Measurements from ENCODE around the gene TRIM25. TPM values are rescaled to one million over a fixed set of nuclear protein-coding genes. Genes with fewer than 3 reads are reported as not detected.

The TRIM25 gene
- total RNA-seq, 3 donors from 2014 or later (not counting 1 experiment from before 2014, with no cell fraction given): 50.4 to 100 (median 74.5) TPM

- H3K27me3 Mint-ChIP-seq (ENCODE audit: low read depth in 2 of 2): no peaks in the 10 kb centered on the region
- Histone ChIP-seq H3K9me3 (ENCODE audit: control insufficient read depth, insufficient read depth, low read length) (no peaks in the 10 kb centered on the region), H3K4me1 (ENCODE audit: control insufficient read depth, insufficient read depth, low read length) (no peaks in the 10 kb centered on the region), H3K27me3 (ENCODE audit: control insufficient read depth, insufficient read depth, low read length) (no peaks in the 10 kb centered on the region), H3K4me3 (ENCODE audit: low read length) (no peak overlapping the region), H3K36me3 (ENCODE audit: control insufficient read depth, insufficient read depth, low read length) (peaks cover 23% of the 10 kb centered on the region), H3K27ac (ENCODE audit: low read length) (no peak overlapping the region)
- TF ChIP-seq CTCF (IDR thresholded peaks at IDR 0.05): no peak
- intact Hi-C loops (cut with micrococcal nuclease): no loop called here
- no peak overlapping the region for H3K27ac Mint-ChIP-seq
- no peaks in the 10 kb centered on the region for H3K9me3 Mint-ChIP-seq
- WGBS (ENCODE audit: insufficient coverage): 66% methylated on average over 3 of the region's 3 CpGs
- H3K4me1 Mint-ChIP-seq: peaks cover 0 to 12% of the 10 kb centered on the region in 2 donors
- no peak overlapping the region for H3K4me3 Mint-ChIP-seq
- DNase-seq (no peak), ATAC-seq (no peak)
- peaks cover 19% of the 10 kb centered on the region for H3K36me3 Mint-ChIP-seq
Observed at GRCh38 chr17:56949595-56949994, 35.7 kb upstream of the TRIM25 start.

- Mint-ChIP-seq H3K36me3 (peaks cover 19% of the 10 kb centered on the region), H3K4me3 (no peak overlapping the region), H3K4me1 (peaks cover 0 to 10% of the 10 kb centered on the region in 2 donors), H3K9me3 (no peaks in the 10 kb centered on the region), H3K27ac (no peak overlapping the region), H3K27me3 (ENCODE audit: low read depth in 2 of 2) (no peaks in the 10 kb centered on the region)
- no peak for TF ChIP-seq CTCF (IDR thresholded peaks at IDR 0.05)
- no peaks in the 10 kb centered on the region for H3K27me3 ChIP-seq (ENCODE audit: control insufficient read depth, insufficient read depth, low read length)
- H3K4me3 ChIP-seq (ENCODE audit: low read length): no peak overlapping the region
- no CpG with 5 or more reads among the region's 1 CpG for WGBS (ENCODE audit: insufficient coverage)
- DNase-seq: no peak
- intact Hi-C loops (cut with micrococcal nuclease): no loop called here
- H3K4me1 ChIP-seq (ENCODE audit: control insufficient read depth, insufficient read depth, low read length): no peaks in the 10 kb centered on the region
- no peak for ATAC-seq
- no peaks in the 10 kb centered on the region for H3K9me3 ChIP-seq (ENCODE audit: control insufficient read depth, insufficient read depth, low read length)
- peaks cover 27% of the 10 kb centered on the region for H3K36me3 ChIP-seq (ENCODE audit: control insufficient read depth, insufficient read depth, low read length)
- no peak overlapping the region for H3K27ac ChIP-seq (ENCODE audit: low read length)
Observed at GRCh38 chr17:56948491-56948890, 34.6 kb upstream of the TRIM25 start.

- no peaks in the 10 kb centered on the region for H3K4me1 ChIP-seq (ENCODE audit: control insufficient read depth, insufficient read depth, low read length)
- Mint-ChIP-seq H3K27ac (no peak overlapping the region), H3K4me3 (no peak overlapping the region), H3K9me3 (no peaks in the 10 kb centered on the region), H3K27me3 (ENCODE audit: low read depth in 2 of 2) (no peaks in the 10 kb centered on the region), H3K4me1 (peaks cover 0 to 8% of the 10 kb centered on the region in 2 donors), H3K36me3 (peaks cover 25% of the 10 kb centered on the region)
- no peak overlapping the region for H3K4me3 ChIP-seq (ENCODE audit: low read length)
- no peaks in the 10 kb centered on the region for H3K9me3 ChIP-seq (ENCODE audit: control insufficient read depth, insufficient read depth, low read length)
- peaks cover 29% of the 10 kb centered on the region for H3K36me3 ChIP-seq (ENCODE audit: control insufficient read depth, insufficient read depth, low read length)
- intact Hi-C loops (cut with micrococcal nuclease): no loop called here
- H3K27me3 ChIP-seq (ENCODE audit: control insufficient read depth, insufficient read depth, low read length): no peaks in the 10 kb centered on the region
- no CpG with 5 or more reads among the region's 1 CpG for WGBS (ENCODE audit: insufficient coverage)
- no peak for TF ChIP-seq CTCF (IDR thresholded peaks at IDR 0.05)
- DNase-seq (no peak), ATAC-seq (no peak)
- H3K27ac ChIP-seq (ENCODE audit: low read length): no peak overlapping the region
Observed at GRCh38 chr17:56947741-56948140, 33.9 kb upstream of the TRIM25 start.

GRCh38 chr17:56945938-56946505 lies 32.2 kb upstream of the TRIM25 start:
- H3K9me3 ChIP-seq (ENCODE audit: control insufficient read depth, insufficient read depth, low read length): no peaks in the 10 kb centered on the region

More at GRCh38 chr17:56945938-56946505, 32.2 kb upstream of the TRIM25 start:
- Histone ChIP-seq H3K4me3 (ENCODE audit: low read length) (no peak overlapping the region), H3K27me3 (ENCODE audit: control insufficient read depth, insufficient read depth, low read length) (no peaks in the 10 kb centered on the region), H3K27ac (ENCODE audit: low read length) (no peak overlapping the region), H3K4me1 (ENCODE audit: control insufficient read depth, insufficient read depth, low read length) (no peaks in the 10 kb centered on the region), H3K36me3 (ENCODE audit: control insufficient read depth, insufficient read depth, low read length) (peaks cover 36% of the 10 kb centered on the region)
- no peaks in the 10 kb centered on the region for H3K27me3 Mint-ChIP-seq (ENCODE audit: low read depth in 2 of 2)
- H3K4me3 Mint-ChIP-seq: no peak overlapping the region
- ATAC-seq (no peak), DNase-seq (no peak)
- no peaks in the 10 kb centered on the region for H3K9me3 Mint-ChIP-seq
- 100% methylated on average over 1 of the region's 3 CpGs for WGBS (ENCODE audit: insufficient coverage)
- no peak overlapping the region for H3K27ac Mint-ChIP-seq
- peaks cover 0 to 8% of the 10 kb centered on the region in 2 donors for H3K4me1 Mint-ChIP-seq
- intact Hi-C loops (cut with micrococcal nuclease): no loop called here
- H3K36me3 Mint-ChIP-seq: peaks cover 25% of the 10 kb centered on the region
- no peak for TF ChIP-seq CTCF (IDR thresholded peaks at IDR 0.05)
